Stimulated activated CD8-positive, alpha-beta memory T cell treated with anti-CD3 and anti-CD28 coated beads, Interleukin-7, amount 100 ng/mL, for 48 hours (primary cell): Measurements from ENCODE around the gene LRCH1.
"Not testable (repeated sequence)": the region's sequence is repeated elsewhere in the genome, so short reads cannot be mapped to it uniquely, and the experiment has no call there.

ENCODE experiments used
- DNase-seq, 2 donors: peaks; one replicate each; pipeline ENCODE4 v3.0.0-alpha.2; 2020; ENCODE audit warnings: low read depth in 1 of 2; ENCODE audit errors: extremely low read depth in 1 of 2

Gene LRCH1

GRCh38 chr13:46747031-46747820 is 194.3 kb downstream of the LRCH1 start:
- no peak for DNase-seq

GRCh38 chr13:46748300-46748699 is 195.3 kb downstream of the LRCH1 start:
- DNase-seq = no peak

- DNase-seq = no peak
Observed at GRCh38 chr13:46749951-46750350, 197.0 kb downstream of the LRCH1 start.

GRCh38 chr13:46751811-46752635 is 199.1 kb downstream of the LRCH1 start:
- peak; percentile 37 to 57 for DNase-seq

- DNase-seq = no peak
Observed at GRCh38 chr13:46753137-46753536, 200.2 kb downstream of the LRCH1 start.

- no peak for DNase-seq
Observed at GRCh38 chr13:46753917-46754316, 200.9 kb downstream of the LRCH1 start.

- DNase-seq = no peak
Observed at GRCh38 chr13:46754812-46755211, 201.8 kb downstream of the LRCH1 start.

GRCh38 chr13:46755508-46755907 is 202.5 kb downstream of the LRCH1 start:
- not testable (repeated sequence) for DNase-seq

GRCh38 chr13:46756977-46757376 is 204.0 kb downstream of the LRCH1 start:
- DNase-seq = no peak

- DNase-seq = no peak
Observed at GRCh38 chr13:46757640-46758039, 204.7 kb downstream of the LRCH1 start.

GRCh38 chr13:46759846-46760245 is 206.9 kb downstream of the LRCH1 start:
- no peak for DNase-seq

- no peak for DNase-seq
Observed at GRCh38 chr13:46761174-46761573, 208.2 kb downstream of the LRCH1 start.

- no peak for DNase-seq
Observed at GRCh38 chr13:46761866-46762265, 208.9 kb downstream of the LRCH1 start.

GRCh38 chr13:46769925-46770324 is 217.0 kb downstream of the LRCH1 start:
- DNase-seq = not testable (repeated sequence)

GRCh38 chr13:46771693-46772092 is 218.7 kb downstream of the LRCH1 start:
- no peak for DNase-seq

- no peak for DNase-seq
Observed at GRCh38 chr13:46773541-46773940, 220.6 kb downstream of the LRCH1 start.

GRCh38 chr13:46775385-46776107 is 222.6 kb downstream of the LRCH1 start:
- DNase-seq = no peak

GRCh38 chr13:46778095-46778494 is 225.1 kb downstream of the LRCH1 start:
- DNase-seq = no peak

GRCh38 chr13:46778890-46779289 is 225.9 kb downstream of the LRCH1 start:
- DNase-seq = no peak

- no peak for DNase-seq
Observed at GRCh38 chr13:46782066-46782465, 229.1 kb downstream of the LRCH1 start.

GRCh38 chr13:46782691-46783090 is 229.7 kb downstream of the LRCH1 start:
- DNase-seq = no peak
